Fibroblast of the aortic adventitia (primary cell): ENCODE measurements around the gene THPO. TPM values are rescaled to one million over a fixed set of nuclear protein-coding genes. Genes with fewer than 3 reads are reported as not detected.

Experiments
- DNase-seq: peaks from one replicate; pipeline ENCODE4 v3.0.0-alpha.2; 2010; ENCODE audit warnings: low read depth
- H3K4me3 ChIP-seq: 2 replicates; pipeline ENCODE4 v1.5.1; 2011; ENCODE audit warnings: low read depth, mild to moderate bottlenecking, control low read depth, low read length, moderate library complexity
- total RNA-seq: library from RNA; depleted of rRNA; stranded (reverse); fragments of >200 nt; gene quantifications from 2 replicates; pipeline ENCODE4 v1.2.3, GENCODE V29; 2012; ENCODE audit warnings: low replicate concordance
- TF ChIP-seq, protein P1 (sequence below): IDR thresholded peaks from 2 replicates; pipeline ENCODE4 v1.5.1; 2011; ENCODE audit warnings: mild to moderate bottlenecking, low read length, control low read depth, inconsistent platforms; ENCODE audit not compliant: insufficient read depth

The THPO gene
- total RNA-seq, 1 donor, result not detected

GRCh38 chr3:184360070-184360928 lies 17.7 kb downstream of the THPO start:
- TF ChIP-seq, protein P1, sequence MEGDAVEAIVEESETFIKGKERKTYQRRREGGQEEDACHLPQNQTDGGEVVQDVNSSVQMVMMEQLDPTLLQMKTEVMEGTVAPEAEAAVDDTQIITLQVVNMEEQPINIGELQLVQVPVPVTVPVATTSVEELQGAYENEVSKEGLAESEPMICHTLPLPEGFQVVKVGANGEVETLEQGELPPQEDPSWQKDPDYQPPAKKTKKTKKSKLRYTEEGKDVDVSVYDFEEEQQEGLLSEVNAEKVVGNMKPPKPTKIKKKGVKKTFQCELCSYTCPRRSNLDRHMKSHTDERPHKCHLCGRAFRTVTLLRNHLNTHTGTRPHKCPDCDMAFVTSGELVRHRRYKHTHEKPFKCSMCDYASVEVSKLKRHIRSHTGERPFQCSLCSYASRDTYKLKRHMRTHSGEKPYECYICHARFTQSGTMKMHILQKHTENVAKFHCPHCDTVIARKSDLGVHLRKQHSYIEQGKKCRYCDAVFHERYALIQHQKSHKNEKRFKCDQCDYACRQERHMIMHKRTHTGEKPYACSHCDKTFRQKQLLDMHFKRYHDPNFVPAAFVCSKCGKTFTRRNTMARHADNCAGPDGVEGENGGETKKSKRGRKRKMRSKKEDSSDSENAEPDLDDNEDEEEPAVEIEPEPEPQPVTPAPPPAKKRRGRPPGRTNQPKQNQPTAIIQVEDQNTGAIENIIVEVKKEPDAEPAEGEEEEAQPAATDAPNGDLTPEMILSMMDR, result no peak
- peak overlapping the region; percentile 85 for H3K4me3 ChIP-seq
- DNase-seq, result no peak

DNA sequence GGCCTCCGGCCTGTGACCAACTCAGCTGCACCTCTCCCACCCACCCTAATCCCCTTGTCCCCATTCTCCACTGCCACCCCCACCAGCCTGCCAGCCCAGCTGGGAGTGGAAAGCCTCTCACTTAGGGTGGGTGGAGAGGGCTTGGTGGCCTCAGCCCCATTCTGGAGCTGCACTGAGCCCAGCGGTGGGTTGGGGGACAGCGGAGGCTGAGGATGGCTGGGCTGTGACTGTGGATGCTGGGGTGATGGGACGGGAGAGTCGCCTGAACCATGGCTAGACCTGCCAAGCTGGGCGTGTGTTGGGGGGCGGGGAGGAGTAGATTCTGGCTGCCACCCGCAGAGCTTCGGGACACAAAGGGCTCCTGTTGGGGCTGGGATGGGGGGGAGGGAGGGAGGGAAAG lies 18.4 kb downstream of the THPO start:
- TF ChIP-seq, protein P1, result no peak
- H3K4me3 ChIP-seq, result no peak overlapping the region
- no peak for DNase-seq

DNA sequence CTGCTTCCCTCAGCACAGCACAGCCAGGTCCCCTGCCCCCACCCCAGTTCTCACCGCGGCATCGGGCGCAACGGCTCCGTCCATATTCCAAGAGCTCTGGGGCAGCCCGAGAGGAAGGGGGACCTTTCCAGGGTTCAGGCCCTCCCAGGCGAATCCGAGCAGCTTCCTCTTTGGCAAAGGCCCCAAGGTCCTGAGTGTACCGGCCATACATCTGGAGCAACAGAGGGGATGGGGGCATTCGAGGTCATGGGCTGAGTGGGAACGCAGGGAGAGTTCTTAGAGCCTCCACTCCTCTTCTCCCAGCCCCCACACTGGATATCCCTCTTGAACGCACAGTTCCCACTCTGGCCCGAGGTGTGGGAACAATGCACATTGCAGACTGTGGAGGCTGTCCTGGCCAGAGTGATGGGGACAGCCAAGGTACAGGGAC lies 19.1 kb downstream of the THPO start:
- H3K4me3 ChIP-seq, result no peak overlapping the region
- TF ChIP-seq, protein P1, result no peak
- DNase-seq, result no peak

DNA sequence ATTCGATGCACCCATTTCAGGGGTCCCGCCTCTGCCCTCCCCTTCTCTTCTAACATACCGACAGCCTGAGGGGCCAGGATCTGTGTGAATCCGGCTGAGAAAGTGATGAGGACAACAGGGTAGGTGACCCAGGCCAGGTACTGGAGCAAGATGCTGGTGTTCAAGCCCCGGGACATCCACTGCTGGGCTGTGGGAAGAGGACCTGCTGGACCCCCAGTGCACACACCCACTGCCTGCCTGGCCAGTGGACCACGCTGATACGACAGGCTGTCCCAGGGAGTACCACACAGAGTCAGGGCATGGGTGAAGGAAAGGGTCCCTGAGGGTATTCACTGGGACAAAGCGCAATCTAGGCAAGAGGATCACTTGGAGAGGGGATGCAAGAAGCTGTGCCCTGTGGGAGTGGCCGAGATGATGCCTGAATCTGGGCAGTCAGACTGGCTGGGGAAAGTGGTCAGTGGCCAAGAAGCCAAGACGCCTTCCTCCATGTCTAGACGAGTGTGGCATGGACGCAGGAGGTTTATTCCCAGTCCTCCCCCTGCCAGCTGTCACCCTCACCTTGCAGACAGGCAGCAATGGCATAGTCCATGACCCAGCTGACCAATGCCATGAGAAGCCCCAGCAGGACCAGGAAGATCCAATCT lies 19.8 kb downstream of the THPO start:
- TF ChIP-seq, protein P1, result no peak
- DNase-seq, result no peak
- no peak overlapping the region for H3K4me3 ChIP-seq

GRCh38 chr3:184357248-184358123 lies 20.5 kb downstream of the THPO start:
- no peak for DNase-seq
- TF ChIP-seq, protein P1, result no peak
- no peak overlapping the region for H3K4me3 ChIP-seq

DNA sequence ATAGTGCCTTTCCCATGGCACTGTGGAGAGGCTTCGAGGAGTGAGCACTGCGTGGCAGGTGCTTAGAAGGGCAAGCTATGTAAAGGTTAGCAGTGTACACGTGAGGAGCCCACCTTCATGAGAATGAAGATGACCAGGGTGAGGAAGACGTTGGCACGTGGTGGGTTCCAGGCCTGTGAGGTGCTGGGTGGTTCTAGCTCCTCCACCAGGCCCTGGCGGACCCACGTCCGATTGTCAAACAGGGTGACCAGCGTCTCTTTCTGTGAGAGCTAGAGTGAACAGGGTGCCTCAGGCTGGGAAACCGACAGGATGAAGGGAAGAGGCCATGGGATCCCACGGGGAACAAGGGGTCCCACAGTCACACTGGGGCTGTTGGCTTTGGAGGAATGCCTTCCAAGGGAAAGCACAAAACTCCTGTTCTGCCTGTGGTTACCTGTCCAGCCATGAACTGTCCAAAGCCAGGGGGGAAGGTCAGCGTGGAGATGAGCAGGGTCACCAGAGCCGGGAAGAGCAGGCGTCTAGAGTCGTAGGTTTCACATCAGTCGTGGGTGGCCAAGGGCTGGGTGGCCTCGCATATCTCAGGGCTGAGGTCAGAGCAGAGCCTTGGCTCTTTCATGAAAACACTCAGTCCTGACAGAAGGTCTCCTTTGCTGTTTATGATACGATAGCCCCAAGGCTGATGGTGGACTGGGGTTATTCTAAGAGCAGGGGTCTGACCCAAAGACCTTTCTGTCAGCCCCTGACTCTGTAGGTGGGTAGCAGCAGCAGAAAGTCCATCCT lies 22.6 kb downstream of the THPO start:
- DNase-seq, result no peak
- TF ChIP-seq, protein P1, result no peak
- H3K4me3 ChIP-seq, result no peak overlapping the region
